ENCODE results near the gene DRC7.

Gene DRC7

DNA sequence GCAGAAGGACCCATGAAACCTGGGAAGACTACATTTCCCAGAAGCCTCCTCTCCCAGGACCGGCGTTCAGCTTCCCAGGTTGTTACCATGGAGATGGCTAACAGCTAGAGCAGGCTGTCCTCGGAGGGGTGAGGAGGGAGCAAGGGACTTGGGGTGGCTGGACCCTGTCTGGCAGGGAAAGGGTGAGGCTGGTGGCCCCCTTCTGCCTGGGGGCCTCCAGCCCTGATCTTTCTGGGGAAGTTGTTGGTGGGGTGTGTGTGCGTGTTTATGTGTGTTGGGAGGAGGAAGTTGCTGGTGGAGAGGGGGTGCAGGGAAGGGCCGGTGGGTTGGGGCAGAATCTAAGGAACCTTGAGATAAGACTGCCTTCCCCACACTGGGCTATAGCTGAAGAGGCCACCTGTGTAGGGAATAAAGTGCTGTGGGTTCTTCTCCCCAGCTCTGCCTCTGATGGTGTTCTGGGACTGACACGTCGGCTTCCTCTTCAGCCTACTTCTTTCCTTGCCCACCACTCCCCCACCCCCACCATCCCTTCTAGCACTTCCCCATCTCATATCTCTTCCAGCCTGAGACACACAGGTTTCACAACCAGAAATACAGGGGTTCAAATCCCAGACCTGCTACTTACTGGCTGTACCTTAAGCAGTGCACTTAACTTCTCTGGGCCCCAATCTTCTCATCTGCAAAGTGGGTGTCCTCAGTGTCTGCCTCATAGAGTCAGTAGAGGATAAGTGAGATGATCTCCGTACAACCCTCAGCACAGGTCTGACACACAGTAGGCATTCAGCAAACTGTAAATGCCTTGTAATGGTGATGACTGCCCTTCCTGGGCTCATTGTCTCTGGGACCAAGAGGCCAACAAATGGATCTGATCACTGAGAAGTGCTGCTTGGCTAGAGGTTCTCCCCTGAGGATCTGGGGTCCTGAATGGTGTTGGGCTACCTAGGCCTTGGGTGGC is at the start of gene DRC7:
Gene DRC7 (plus strand): TSS at position 82 of the 955 bp plus-strand sequence. CDS start 3,144 bp downstream, outside the sequence.
- DNase-seq (ENCODE audit: low read depth), result peak; percentile 12

- DNase-seq (ENCODE audit: low read depth), result no peak
Observed at GRCh38 chr16:57645169-57645568, 49.4 kb upstream of the DRC7 start.

- no peak for DNase-seq (ENCODE audit: low read depth)
Observed at GRCh38 chr16:57645691-57646387, 48.8 kb upstream of the DRC7 start.

- DNase-seq (ENCODE audit: low read depth), result no peak
Observed at GRCh38 chr16:57646388-57647039, 48.1 kb upstream of the DRC7 start.

DNA sequence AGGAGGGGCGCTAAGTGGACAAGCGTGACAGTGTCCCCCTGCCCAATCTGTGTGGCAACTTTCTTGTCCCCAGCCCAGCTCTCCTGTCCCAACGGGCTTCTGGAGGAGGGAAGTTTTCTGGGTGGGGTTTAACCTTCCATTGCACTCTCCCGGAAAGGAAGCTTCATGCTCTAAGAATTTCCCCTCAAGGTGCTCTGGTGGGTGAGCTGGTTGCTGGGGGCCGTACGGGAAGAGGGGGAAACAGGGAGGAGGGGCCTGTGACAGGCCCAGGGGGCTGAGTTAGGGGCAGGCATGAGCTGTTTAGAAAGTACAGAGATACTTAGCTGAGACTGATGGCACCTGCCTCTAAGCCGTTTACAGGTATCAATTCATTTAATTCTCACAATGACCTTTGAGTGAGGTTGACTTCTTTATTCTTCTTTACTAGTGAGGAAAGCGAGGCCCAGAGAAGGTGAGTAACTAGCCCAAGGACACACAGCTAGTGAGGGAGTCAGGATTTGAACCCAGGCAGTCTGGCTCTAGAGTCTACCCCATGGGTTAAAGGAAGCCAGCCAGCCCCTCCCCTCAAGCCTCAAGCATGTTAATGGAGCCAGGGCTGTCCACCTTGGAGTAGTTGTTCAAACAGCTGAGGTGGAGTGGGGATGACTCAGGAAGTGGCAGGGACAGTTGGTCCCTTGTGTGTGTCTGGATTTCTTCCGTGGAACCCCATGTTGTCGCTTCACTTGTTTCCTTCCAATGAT is 47.3 kb upstream of the DRC7 start:
- no peak for DNase-seq (ENCODE audit: low read depth)

DNA sequence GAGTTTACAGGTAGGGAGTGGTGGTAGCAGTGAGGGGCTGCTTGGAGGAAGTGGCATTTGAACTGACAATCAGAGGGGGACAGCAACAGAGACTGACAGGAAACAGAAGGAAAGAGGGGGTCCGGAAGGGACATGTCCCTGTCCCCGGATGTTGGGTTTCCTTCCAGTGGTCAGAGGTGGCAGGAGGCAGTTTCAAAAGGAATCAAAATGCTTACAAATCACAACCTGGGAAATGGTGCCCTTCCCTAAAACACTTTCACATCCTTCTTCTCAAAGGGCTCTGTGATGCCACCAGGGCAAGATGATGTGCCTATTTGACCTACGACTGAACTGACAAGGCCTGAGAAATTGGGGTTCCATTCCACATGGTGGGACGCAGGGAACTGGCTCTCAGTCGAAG is 46.5 kb upstream of the DRC7 start:
- DNase-seq (ENCODE audit: low read depth), result no peak

GRCh38 chr16:57648581-57649442 is 45.8 kb upstream of the DRC7 start:
- DNase-seq (ENCODE audit: low read depth), result peak; percentile 80

GRCh38 chr16:57649443-57649751 is 45.2 kb upstream of the DRC7 start:
- DNase-seq (ENCODE audit: low read depth), result no peak

GRCh38 chr16:57649846-57650245 is 44.8 kb upstream of the DRC7 start:
- DNase-seq (ENCODE audit: low read depth), result no peak

DNA sequence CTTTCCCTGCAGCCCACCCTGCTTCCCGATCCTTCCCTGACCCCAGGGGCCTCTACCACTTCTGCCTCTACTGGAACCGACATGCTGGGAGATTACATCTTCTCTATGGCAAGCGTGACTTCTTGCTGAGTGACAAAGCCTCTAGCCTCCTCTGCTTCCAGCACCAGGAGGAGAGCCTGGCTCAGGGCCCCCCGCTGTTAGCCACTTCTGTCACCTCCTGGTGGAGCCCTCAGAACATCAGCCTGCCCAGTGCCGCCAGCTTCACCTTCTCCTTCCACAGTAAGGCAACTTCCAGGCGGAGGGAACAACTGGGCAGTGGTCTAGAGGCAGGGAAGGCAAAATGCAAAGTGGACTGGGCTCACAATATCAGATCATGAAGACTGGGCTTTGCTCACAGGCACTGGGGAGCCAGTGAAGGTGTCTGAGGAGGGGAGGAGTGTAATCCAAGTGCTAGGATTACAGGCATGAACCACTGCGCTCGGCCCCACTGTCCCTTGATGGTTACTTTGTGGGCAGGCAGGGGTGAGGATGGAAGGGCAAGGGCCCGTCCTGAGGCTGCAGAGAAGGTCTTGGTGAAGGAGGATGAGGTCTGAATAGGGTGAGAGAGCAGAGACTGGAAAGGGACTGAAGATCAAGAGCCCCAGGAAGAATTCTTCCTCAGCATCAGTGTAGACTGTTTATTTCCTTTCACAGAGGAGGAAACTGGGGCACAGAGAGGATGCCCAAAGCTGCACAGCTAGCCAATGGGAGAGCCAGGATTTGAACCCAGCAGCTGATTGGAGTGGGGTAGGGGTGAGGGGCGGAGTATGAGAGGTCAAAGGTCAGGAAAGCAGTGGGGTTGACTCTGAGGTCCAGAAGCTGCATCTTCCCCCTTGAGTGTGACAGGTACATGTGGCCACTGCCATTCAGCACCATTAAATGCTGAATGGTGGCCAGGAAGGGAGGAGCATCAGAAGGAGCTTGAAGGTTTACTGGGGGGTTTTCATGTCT is 43.0 kb upstream of the DRC7 start:
- DNase-seq (ENCODE audit: low read depth), result no peak

GRCh38 chr16:57652695-57653471 is 41.7 kb upstream of the DRC7 start:
- no peak for DNase-seq (ENCODE audit: low read depth)

- DNase-seq (ENCODE audit: low read depth), result no peak
Observed at GRCh38 chr16:57653936-57654335, 40.7 kb upstream of the DRC7 start.

DNA sequence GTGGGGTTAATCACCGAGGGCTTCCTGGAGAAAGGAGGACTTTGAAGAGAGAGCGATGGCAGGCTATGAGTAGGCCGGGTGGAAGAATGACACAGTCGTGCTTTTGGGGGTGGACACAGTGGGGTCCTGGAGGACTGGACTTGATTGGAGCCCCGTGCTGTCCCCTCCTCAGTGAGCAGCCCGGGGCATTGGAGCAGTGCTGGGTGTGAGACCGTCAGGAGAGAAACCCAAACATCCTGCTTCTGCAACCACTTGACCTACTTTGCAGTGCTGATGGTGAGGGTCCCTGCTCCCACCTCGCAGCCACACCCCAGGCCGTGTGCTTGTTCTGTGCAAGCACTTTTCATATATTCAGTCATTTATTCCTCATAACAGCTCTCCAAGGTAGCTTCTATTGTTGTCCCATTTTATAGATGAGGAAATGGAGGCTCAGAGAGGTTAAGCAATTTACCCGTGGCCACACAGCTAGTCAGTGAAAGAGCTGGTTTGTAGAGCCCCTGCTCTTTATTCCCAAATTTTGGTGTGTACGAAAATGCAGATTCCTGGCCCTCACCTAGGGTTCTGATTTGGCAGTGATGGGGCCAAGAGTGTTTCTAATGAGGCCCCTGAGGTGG is 38.2 kb upstream of the DRC7 start:
- no peak for DNase-seq (ENCODE audit: low read depth)

DNA sequence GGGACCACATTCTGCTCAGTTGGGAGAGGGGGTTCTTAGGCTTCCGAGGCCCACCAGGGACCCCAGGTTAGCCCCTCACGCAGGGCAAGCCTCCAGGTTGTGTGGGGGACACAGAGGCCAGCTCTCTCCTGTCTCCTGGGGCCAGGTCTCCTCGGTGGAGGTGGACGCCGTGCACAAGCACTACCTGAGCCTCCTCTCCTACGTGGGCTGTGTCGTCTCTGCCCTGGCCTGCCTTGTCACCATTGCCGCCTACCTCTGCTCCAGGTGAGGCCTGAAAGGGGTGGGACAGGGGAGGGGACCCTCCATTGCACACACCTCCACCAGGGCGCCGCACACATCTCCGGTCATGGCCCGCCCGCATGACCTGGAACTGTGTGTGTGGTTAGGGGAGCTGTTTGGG is 37.4 kb upstream of the DRC7 start:
- no peak for DNase-seq (ENCODE audit: low read depth)

DNA sequence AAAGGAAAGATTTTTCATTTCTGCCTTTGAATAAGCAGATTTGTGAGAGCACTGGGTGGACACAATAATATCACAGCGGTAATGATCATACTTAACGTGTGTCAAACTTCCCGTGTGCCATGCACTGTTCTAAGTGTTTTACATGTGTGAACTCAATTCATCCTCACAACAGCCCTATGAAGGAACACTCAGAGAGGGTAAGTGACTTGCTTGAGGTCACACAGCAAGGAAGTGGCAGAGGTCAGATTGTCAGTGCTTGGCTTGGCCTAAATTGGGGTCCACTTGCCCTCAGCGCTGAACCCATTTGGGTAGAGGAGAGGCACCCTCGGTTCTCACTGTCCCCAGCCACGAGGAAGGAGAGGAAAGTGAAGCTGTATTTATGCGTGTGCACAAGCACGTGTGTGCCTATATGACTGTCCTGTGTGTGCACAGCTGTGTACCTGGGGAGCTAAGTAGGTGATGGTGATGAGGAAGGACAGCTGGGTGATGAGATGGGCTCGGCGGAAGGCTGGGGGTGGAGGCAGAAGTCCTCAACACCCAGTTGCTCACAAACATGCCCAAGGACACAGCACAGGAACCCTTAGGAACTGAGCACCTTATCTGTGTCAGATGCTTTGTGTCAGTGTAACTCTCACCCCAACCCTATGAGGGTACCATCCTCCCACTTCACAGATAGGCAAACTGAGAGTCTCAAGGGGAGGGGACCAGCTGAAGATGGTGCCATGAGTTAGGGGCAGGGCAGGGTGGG is 36.3 kb upstream of the DRC7 start:
- no peak for DNase-seq (ENCODE audit: low read depth)

GRCh38 chr16:57658878-57659674 is 35.5 kb upstream of the DRC7 start:
- DNase-seq (ENCODE audit: low read depth), result no peak

Measured in activated T-cell treated with anti-CD3 and anti-CD28 coated beads for 24 hours (primary cell).